RKO (cell line): ENCODE data around the gene SLBP.

Source experiments
- DNase-seq: peaks from one replicate; pipeline ENCODE4 v3.0.0-alpha.2; 2016; ENCODE audit warnings: low spot score

Gene SLBP

GRCh38 chr4:1748465-1748995, 36.4 kb upstream of the SLBP start:
- peak; percentile 71 for DNase-seq

- DNase-seq, result no peak
Observed at GRCh38 chr4:1747603-1747967, 35.5 kb upstream of the SLBP start.

- no peak for DNase-seq
Observed at GRCh38 chr4:1746919-1747602, 34.9 kb upstream of the SLBP start.

DNA sequence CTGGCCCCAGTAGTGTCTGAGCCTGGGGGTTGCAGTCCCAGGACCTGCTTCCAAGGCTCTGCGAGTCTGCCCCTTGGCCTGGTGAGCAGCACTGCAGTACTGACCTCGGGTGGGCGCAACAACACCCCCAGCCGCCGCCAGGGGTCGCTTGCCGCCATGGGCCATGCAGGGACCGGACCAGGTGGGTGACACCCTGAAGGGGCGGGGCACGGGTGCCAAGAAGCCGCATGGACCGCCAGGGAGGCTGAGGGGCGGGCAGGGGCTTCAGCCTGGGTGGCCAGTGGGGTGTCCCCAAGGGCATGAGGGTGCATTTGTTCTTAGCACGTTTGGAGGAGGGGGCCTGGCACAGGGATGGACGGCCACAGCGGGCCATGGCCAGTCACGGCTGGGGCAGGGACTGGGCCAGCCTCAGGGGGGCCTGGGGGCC, 34.2 kb upstream of the SLBP start:
- peak; percentile 74 for DNase-seq

GRCh38 chr4:1745697-1746096, 33.6 kb upstream of the SLBP start:
- DNase-seq, result no peak

DNA sequence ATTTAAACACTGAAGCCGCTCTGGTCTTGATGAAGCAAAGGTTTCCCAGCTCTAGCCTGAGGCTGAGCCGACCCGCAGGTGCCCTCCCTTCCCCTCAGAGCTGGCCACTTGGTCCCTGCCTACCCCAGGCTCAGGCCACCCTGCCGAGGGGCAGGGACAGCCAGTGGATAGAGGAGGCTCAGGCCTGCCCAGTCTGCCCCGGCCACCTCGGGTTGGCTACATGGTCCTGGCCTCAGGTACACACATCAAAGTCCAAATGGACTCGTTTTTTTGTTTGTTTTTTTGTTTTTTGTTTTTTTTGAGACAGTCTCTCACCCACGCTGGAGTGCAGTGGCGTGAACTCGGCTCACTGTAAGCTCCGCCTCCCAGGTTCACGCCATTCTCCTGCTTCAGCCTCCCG, 33.0 kb upstream of the SLBP start:
- DNase-seq, result no peak

DNA sequence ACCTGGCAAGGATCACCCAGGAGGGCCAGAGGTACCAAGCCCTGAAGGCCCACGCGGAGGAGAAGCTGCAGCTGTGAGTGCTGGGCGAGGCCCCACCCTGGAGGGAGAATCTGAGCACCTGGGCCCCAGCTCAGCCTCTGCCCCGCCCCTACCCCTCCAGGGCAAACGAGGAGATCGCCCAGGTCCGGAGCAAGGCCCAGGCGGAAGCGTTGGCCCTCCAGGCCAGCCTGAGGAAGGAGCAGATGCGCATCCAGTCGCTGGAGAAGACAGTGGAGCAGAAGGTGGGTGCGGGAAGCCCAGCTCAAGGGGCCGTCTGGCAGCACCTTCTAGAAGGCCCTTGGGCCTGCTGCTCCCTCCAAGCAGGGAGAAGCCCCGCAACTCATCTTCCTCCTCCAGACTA, 32.4 kb upstream of the SLBP start:
- DNase-seq, result no peak

- DNase-seq, result no peak
Observed at GRCh38 chr4:1743975-1744374, 31.9 kb upstream of the SLBP start.

- DNase-seq, result no peak
Observed at GRCh38 chr4:1743551-1743950, 31.4 kb upstream of the SLBP start.

DNA sequence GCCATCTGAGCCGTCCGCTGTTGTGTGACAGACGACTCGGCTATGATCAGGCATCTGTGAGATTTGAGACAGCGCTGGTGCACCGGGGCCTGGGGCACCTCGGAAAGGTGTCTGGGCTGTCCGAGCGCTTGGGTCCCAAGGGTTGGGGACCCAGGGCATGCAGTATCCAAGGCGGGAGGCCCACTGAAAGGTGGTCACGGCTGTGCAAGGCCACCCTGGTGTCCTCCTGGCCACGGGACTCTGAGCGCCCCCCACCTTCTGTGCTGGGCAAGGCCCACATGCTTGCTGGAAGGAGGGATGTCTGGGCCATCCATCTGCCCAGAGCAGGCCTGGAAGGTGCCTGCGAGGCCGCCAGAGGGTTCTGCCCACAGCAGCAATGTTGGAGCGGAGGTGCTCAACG, 29.1 kb upstream of the SLBP start:
- DNase-seq, result no peak

DNA sequence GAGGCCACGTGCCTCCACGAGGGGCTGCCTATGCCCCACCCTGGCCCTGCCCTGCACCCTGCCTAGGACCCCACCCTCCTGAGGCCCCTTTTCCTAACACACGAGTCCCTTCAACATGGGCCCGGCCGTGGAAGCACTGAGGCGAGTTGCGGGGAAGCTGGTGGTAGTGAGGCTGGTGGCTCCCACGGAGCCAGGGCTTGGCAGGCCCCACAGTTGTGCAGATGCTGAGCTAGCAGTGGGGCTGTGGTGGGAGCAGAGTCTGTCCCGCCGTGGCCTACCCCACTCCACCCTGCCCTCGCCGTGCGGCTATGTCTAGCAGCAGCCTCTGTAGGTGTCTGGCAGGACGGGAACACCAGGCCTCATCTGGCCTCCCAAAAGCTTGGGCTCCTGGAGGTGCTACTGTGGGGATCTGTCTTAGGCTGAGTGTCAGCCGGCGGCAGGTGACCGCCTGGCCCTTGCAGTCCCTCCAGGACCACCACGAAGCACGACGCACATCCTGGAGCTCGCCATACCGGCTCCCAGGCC, 28.0 kb upstream of the SLBP start:
- DNase-seq, result no peak

GRCh38 chr4:1739358-1739757, 27.2 kb upstream of the SLBP start:
- DNase-seq, result no peak

DNA sequence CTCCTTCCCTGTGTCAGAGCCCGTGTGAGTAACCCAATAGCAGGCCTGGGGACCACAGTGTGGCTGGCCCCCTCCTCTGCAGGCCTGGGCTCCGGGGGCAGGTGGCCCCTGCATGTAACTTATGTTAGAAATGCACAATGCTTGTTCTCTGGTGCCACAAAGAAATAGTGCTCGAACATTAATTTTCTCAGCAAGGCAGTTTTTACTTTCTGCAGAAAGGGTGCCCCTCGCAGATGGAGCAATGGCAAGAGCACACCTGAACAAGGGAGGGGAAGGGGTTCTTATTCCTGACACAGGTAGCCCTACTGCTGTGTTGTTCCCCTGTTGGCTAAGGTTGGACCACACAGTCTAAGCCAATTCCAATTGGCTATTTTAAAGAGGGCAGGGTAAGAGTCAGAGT, 26.3 kb upstream of the SLBP start:
- no peak for DNase-seq

DNA sequence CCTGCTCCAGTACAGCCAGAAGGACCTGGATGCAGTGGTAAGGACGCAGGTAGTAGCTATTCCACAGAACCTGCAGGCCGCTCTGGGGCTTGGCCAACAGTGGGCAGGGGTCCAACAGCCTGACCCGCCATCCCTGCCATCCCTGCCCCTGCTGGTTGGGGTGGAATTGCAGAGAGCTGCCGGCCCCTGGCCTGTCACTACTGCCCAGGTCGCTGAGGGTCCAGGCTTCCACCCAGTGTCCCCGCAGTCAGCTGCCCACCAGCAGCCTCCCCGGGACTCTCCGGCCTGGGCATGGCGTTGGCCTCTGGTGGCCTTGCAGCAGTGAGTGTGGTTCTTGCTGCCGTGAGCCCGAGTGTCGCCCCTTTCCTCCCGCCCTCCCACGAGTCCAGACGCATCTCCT, 25.5 kb upstream of the SLBP start:
- no peak for DNase-seq

- DNase-seq, result no peak
Observed at GRCh38 chr4:1736812-1737211, 24.7 kb upstream of the SLBP start.

- no peak for DNase-seq
Observed at GRCh38 chr4:1735215-1735614, 23.1 kb upstream of the SLBP start.

DNA sequence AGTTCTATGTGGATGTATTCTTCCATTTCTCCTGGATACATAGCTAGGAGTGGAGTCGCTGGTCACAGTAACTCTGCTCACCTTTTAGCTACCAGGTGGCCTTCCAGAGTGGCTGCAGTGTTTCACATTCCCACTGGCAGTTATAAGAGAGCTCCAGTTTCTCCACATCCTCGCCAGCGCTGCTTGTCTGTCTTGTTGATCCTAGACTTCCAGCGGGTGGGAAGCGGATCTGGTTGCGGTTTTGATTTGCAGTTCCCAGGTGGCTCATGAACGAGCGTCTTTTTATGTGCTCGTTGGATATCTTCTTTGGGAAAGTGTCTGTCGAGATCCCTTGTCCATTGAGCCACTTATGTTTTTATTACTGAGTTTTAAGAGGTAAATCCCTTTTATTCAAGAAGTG, 20.8 kb upstream of the SLBP start:
- DNase-seq, result no peak

DNA sequence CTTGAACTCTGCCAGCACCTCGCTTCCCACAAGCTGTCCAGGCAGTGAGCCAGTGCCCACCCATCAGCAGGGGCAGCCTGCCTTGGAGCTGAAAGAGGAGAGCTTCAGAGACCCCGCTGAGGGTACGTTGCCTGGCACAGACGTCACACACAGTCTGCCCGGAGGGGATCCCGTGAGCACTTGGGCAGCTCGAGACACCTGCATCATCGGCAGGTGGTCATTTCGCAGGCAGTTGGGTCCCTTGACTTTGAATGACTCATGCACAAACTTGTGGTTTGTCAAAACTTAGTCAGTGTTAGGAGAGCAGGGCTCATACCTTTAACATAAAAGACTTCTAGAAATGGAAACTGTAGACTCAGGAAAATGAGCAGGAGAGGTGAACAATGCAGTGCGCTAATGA, 19.1 kb upstream of the SLBP start:
- no peak for DNase-seq

DNA sequence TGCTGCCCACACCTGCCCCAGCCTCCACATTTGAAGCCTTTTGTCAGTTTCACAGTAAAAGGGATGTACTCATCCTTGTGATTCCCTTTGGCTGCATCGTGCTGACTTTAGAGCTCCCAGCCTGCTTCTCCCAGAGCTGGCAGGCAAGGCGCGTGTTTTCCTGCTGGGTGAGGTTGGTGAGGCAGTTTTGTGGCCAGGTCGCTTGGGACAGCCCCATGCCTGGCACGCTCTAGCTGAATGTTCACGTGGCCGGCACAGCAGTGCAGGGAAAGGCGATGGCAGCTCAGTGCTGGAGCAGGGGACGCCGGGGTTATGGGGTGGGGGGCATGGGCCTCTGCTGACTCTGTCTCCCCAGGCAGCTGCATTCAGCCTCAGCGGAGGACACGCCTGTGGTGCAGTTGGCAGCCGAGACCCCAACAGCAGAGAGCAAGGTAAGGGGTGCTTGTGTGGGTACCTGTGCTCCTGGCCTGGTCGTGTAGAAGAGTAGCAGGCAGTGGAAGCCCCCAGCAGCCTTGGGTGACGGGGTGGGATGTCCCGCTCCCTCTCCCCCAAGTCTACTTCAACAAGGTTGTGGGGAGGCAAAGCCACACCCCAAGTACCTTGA, 18.5 kb upstream of the SLBP start:
- no peak for DNase-seq

DNA sequence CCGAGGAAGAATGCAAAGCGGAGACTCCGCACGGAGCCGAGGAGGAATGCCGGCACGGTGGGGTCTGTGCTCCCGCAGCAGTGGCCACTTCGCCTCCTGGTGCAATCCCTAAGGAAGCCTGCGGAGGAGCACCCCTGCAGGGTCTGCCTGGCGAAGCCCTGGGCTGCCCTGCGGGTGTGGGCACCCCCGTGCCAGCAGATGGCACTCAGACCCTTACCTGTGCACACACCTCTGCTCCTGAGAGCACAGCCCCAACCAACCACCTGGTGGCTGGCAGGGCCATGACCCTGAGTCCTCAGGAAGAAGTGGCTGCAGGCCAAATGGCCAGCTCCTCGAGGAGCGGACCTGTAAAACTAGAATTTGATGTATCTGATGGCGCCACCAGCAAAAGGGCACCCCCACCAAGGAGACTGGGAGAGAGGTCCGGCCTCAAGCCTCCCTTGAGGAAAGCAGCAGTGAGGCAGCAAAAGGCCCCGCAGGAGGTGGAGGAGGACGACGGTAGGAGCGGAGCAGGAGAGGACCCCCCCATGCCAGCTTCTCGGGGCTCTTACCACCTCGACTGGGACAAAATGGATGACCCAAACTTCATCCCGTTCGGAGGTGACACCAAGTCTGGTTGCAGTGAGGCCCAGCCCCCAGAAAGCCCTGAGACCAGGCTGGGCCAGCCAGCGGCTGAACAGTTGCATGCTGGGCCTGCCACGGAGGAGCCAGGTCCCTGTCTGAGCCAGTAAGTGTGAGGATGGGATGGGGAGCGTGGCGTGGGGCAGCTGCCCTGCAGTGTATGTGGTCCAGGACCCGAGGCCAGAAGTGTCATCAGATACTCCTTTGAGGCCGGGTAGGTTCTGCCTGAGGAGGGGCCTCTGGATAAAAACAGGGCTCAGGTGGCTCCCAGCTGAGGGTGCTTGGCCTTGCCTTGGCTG, 16.2 kb upstream of the SLBP start:
- no peak for DNase-seq

DNA sequence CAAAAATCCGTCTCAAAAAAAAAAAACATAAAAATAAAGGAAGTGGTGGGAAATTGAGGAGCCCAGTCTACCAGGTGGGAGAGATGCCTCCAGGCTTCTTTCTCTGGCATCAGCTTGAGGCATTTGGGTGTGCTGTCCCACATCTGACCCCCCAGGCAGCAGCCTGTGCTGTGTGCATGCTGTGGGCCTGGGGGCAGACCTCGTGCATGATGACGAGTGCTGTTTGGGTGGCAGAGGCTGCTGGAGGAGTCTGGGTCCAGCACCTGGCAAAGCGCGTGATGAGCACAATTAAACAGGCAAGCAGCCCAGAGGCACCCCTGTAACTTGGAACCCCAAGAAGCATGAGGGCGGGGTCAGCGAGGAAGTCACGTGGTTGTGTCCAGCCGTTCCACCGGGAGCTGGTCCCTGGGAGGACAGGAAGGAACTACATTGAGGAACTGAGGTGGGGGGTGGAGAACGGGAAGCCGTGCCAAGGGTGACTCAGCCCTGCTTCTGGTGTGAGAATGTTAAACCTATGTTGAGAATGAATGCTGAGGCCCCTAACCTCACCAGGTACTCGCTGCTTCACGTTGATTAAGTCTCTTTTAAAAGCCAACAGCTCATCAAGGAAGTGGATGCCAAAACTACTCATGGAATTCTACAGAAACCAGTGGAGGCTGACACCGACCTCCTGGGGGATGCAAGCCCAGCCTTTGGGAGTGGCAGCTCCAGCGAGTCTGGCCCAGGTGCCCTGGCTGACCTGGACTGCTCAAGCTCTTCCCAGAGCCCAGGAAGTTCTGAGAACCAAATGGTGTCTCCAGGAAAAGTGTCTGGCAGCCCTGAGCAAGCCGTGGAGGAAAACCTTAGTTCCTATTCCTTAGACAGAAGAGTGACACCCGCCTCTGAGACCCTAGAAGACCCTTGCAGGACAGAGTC, 15.3 kb upstream of the SLBP start:
- DNase-seq, result no peak
